GM12878 (cell line): ENCODE data around the gene AKAP13. TPM values are rescaled to one million over a fixed set of nuclear protein-coding genes. Genes with fewer than 3 reads are reported as not detected.

Experiments
- ATAC-seq: fragments of 200-7000 bp; cut with Tn5 transposase; 3 replicates; pipeline ENCODE4 v1.9.1; 2020; ENCODE audit warnings: mild to moderate bottlenecking, moderate library complexity
- BruUV-seq: library from RNA; stranded (reverse); fragments of 400-500 nt; replicated peaks from 2 replicates; lab custom pipeline; 2021; lab: Mats Ljungman, UMichigan
- CTCF ChIA-PET: fragments of 300-600 bp; sonication (Branson Sonifier 250); formaldehyde crosslinking; extraction: SDS; loops from one replicate; lab custom pipeline; 2021; ENCODE audit warnings: inconsistent platforms; lab: Yijun Ruan, JAX
- POLR2A ChIA-PET: fragments of 350-600 bp; formaldehyde crosslinking; extraction: SDS; loops from one replicate; lab custom pipeline; 2021; ENCODE audit warnings: inconsistent platforms; lab: Charles Lee
- RAD21 ChIA-PET: fragments of 300-600 bp; sonication (Branson Sonifier 250); formaldehyde crosslinking; loops from one replicate; lab custom pipeline; 2023; ENCODE audit warnings: antibody characterized with exemption; ENCODE audit not compliant: unreplicated experiment; lab: Charles Lee
- SMC1A ChIA-PET: fragments of 300-600 bp; sonication (Branson Sonifier 250); formaldehyde crosslinking; loops from one replicate; lab custom pipeline; 2023; ENCODE audit not compliant: unreplicated experiment, uncharacterized antibody; lab: Charles Lee
- DNase-seq: peaks from one replicate; pipeline ENCODE4 v3.0.0-alpha.2; 2011; ENCODE audit warnings: low read depth, low spot score
- FAIRE-seq: peaks from 3 replicates; lab custom pipeline; 2011; peaks lifted over from hg19 to GRCh38; lab: Jason Lieb, UNC
- H2AFZ ChIP-seq: 2 replicates; pipeline ENCODE4 v1.6.0; 2011; ENCODE audit warnings: low read depth, low read length, control low read depth; ENCODE audit not compliant: control insufficient read depth
- H3K27ac ChIP-seq: 2 replicates; pipeline ENCODE4 v1.5.1; 2011; ENCODE audit warnings: control low read depth; ENCODE audit not compliant: control insufficient read depth, insufficient read depth
- H3K27me3 ChIP-seq, 2 experiments: replicated peaks in 1 of 2; 2 replicates each; pipeline versions ENCODE4 v1.6.0 to v1.6.1; 2011; ENCODE audit warnings: low read length in 1 of 2; ENCODE audit not compliant: control insufficient read depth in 2 of 2, insufficient read depth in 2 of 2
- H3K36me3 ChIP-seq, 2 experiments: 2 replicates each; pipeline ENCODE4 v1.5.1; 2011; ENCODE audit warnings: low read length in 1 of 2; ENCODE audit not compliant: control insufficient read depth in 2 of 2, insufficient read depth in 2 of 2
- H3K4me1 ChIP-seq: 2 replicates; pipeline ENCODE4 v1.6.1; 2011; ENCODE audit warnings: mild to moderate bottlenecking, low read length, moderate library complexity, mixed read lengths; ENCODE audit not compliant: control insufficient read depth, insufficient read depth
- H3K4me2 ChIP-seq: 2 replicates; pipeline ENCODE4 v1.6.0; 2011; ENCODE audit warnings: control low read depth; ENCODE audit not compliant: control insufficient read depth, insufficient read depth
- H3K4me3 ChIP-seq: fragments of 200-600 bp; sonication (generic); 2 replicates; pipeline ENCODE4 v1.5.1; 2016
- H3K79me2 ChIP-seq: 2 replicates; pipeline ENCODE4 v1.6.0; 2011; ENCODE audit warnings: low read length; ENCODE audit not compliant: control insufficient read depth, insufficient read depth
- H3K9ac ChIP-seq: 2 replicates; pipeline ENCODE4 v1.8.0; 2011; ENCODE audit warnings: low read length, control low read depth, mixed read lengths; ENCODE audit not compliant: control insufficient read depth, insufficient read depth
- H3K9me3 ChIP-seq: replicated peaks from 3 replicates; pipeline ENCODE4 v1.5.1; 2011; ENCODE audit warnings: mild to moderate bottlenecking, low read length; ENCODE audit not compliant: control insufficient read depth, insufficient read depth
- H4K20me1 ChIP-seq: 2 replicates; pipeline ENCODE4 v1.6.0; 2011; ENCODE audit not compliant: control insufficient read depth, insufficient read depth
- CHD1 ChIP-seq: IDR thresholded peaks from 2 replicates; pipeline ENCODE4 v1.6.1; 2012; ENCODE audit warnings: low read depth, low read length, improper control_type of control experiment
- DPF2 ChIP-seq: fragments of 450-650 bp; IDR thresholded peaks from 2 replicates; pipeline ENCODE4 v1.6.1; 2017; ENCODE audit warnings: mild to moderate bottlenecking
- FOXK2 ChIP-seq: fragments of 450-650 bp; IDR thresholded peaks from 2 replicates; pipeline ENCODE4 v1.6.1; 2017; ENCODE audit warnings: mild to moderate bottlenecking, moderate library complexity
- HCFC1 ChIP-seq: fragments of 150-350 bp; IDR thresholded peaks from 2 replicates; pipeline ENCODE4 v1.6.1; 2014; ENCODE audit warnings: low read length
- HSF1 ChIP-seq: fragments of 150-350 bp; IDR thresholded peaks from 2 replicates; pipeline ENCODE4 v1.6.1; 2014; ENCODE audit warnings: mild to moderate bottlenecking, low read depth, low read length
- JUNB ChIP-seq: IDR thresholded peaks from 2 replicates; pipeline ENCODE4 v1.6.1; 2016; ENCODE audit warnings: antibody characterized with exemption, mild to moderate bottlenecking
- NR2C2 ChIP-seq: IDR thresholded peaks from 2 replicates; pipeline ENCODE4 v1.6.1; 2011; ENCODE audit warnings: borderline replicate concordance, low read depth; ENCODE audit not compliant: control insufficient read depth, insufficient read length
- ZBTB4 ChIP-seq: fragments of 450-650 bp; formaldehyde crosslinking; IDR thresholded peaks from 2 replicates; pipeline ENCODE4 v1.4.0; 2022; ENCODE audit warnings: mild to moderate bottlenecking, moderate library complexity
- ZNF217 ChIP-seq: fragments of 450-650 bp; IDR thresholded peaks from 2 replicates; pipeline ENCODE4 v1.6.1; 2017; ENCODE audit warnings: antibody characterized with exemption, mild to moderate bottlenecking
- ZNF24 ChIP-seq: fragments of 450-650 bp; IDR thresholded peaks from 2 replicates; pipeline ENCODE4 v1.6.1; 2017; ENCODE audit warnings: antibody characterized with exemption, mild to moderate bottlenecking
- WGBS: methylation state at CpG from one replicate; pipeline ENCODE4 v1.1.6; 2016; ENCODE audit warnings: low lambda C conversion rate; ENCODE audit not compliant: insufficient replicate concordance, insufficient coverage; ENCODE audit errors: missing lambda C conversion rate; 5-methylcytosine and 5-hydroxymethylcytosine counted together
- in situ Hi-C: fragments of 300-500 bp; cut with MboI; formaldehyde crosslinking; loops from 9 replicates; pipeline ENCODE4 v1.14.3; 2018; ENCODE audit warnings: mixed read lengths
- intact Hi-C: fragments of 100-400 bp; cut with micrococcal nuclease; formaldehyde crosslinking; loops from one replicate; pipeline ENCODE4 v1.14.2; 2022; ENCODE audit not compliant: unreplicated experiment
- polyA plus RNA-seq, 11 experiments: library from polyadenylated mRNA; depleted of rRNA in 4 of 11; unstranded in 6 of 11; stranded (reverse) in 5 of 11; fragments of >200 nt; fragmentation: Nextera tagmentation in 4 of 11; fragmentation: Illumina TruSeq in 1 of 11; extraction: Ambion mirVana in 4 of 11; extraction: Trizol in 1 of 11; gene quantifications; 1 replicate in 1 of 11; 2 replicates in 10 of 11; pipeline versions ENCODE4 v1.2.1 to v1.2.3, GENCODE V29; 2011 to 2016; ENCODE audit warnings: inconsistent platforms in 2 of 11, missing spikeins in 2 of 11, low read depth in 1 of 11
- total RNA-seq, 4 experiments: library from RNA; depleted of rRNA in 3 of 4; stranded (reverse); fragments of >200 nt in 3 of 4; fragmentation: Illumina TruSeq in 1 of 4; extraction: Trizol in 1 of 4; gene quantifications; 2 replicates each; pipeline versions ENCODE4 v1.2.1 to v1.2.3, GENCODE V29; 2013 to 2021
- TF ChIP-seq, protein P1 (sequence below): IDR thresholded peaks from 2 replicates; pipeline ENCODE4 v1.6.1; 2012; ENCODE audit warnings: low read length, inconsistent platforms
- TF ChIP-seq, protein P2 (sequence below): fragments of 450-650 bp; IDR thresholded peaks from 2 replicates; pipeline ENCODE4 v1.6.1; 2017; ENCODE audit warnings: mild to moderate bottlenecking, moderate library complexity

Gene AKAP13
- total and polyA plus RNA-seq, 10 of the 15 experiments (the other 5 are each of a cell fraction or from before 2014, with no cell fraction given) = 14.4 to 74.9 (median 55.1) TPM

GRCh38 chr15:85515212-85515611 lies 134.8 kb downstream of the AKAP13 start (continued):
- TF ChIP-seq HSF1 (no peak), DPF2 (no peak), JUNB (no peak), ZNF217 (no peak), ZNF24 (no peak)
- TF ChIP-seq, all 136 proteins: peak for 0

DNA sequence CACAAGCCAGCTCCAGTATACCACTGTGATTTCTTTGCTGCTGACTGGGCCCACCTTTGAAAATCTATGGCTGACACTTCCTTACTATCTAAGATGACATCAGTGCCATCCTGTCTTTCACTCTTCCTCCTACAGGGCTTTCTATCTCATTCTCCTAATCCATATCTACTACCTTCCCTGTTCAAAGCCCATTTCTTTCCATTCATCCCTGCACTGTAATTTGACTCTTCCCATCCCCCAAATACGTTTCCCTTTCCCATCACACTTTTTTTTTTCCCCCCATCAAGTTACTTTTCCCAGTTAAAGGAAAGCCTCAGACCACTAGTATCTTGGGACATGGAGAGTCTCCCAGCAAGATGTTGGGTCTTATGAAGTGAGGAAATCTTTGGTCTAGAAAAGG lies 136.7 kb downstream of the AKAP13 start:
- in situ Hi-C loops (no loop called here), intact Hi-C loops (no loop called here)
- SMC1A ChIA-PET = no interaction called here
- no peaks in the 10 kb centered on the region for H3K9me3 ChIP-seq
- no peaks in the 10 kb centered on the region for H3K27me3 ChIP-seq
- no TSS peak for BruUV-seq
- POLR2A ChIA-PET = no interaction called here
- no peaks in the 10 kb centered on the region; a peak in 1 of 4 replicates for H3K36me3 ChIP-seq
- H3K4me3 ChIP-seq = no peak overlapping the region
- FAIRE-seq (no peak), ATAC-seq (no peak), DNase-seq (no peak)
- H4K20me1 ChIP-seq = no peaks in the 10 kb centered on the region; the same call in 1 of the 2 replicates
- WGBS = 100% methylated on average over 1 of the region's 1 CpG
- RAD21 ChIA-PET = no interaction called here
- no peaks in the 10 kb centered on the region for H3K4me1 ChIP-seq
- H2AFZ ChIP-seq = no peak overlapping the region
- CTCF ChIA-PET = no interaction called here
- peaks cover 3% of the 10 kb centered on the region; the same call in 1 of the 2 replicates for H3K79me2 ChIP-seq
- no peak overlapping the region for H3K27ac ChIP-seq
- no peak for TF ChIP-seq ZBTB4 (CRISPR knock-in tag)
- TF ChIP-seq, protein P1, sequence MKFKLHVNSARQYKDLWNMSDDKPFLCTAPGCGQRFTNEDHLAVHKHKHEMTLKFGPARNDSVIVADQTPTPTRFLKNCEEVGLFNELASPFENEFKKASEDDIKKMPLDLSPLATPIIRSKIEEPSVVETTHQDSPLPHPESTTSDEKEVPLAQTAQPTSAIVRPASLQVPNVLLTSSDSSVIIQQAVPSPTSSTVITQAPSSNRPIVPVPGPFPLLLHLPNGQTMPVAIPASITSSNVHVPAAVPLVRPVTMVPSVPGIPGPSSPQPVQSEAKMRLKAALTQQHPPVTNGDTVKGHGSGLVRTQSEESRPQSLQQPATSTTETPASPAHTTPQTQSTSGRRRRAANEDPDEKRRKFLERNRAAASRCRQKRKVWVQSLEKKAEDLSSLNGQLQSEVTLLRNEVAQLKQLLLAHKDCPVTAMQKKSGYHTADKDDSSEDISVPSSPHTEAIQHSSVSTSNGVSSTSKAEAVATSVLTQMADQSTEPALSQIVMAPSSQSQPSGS = no peak
- no peak for TF ChIP-seq FOXK2
- TF ChIP-seq HCFC1 = no peak
- no peak for TF ChIP-seq CHD1
- no peak for TF ChIP-seq NR2C2
- TF ChIP-seq, protein P2, sequence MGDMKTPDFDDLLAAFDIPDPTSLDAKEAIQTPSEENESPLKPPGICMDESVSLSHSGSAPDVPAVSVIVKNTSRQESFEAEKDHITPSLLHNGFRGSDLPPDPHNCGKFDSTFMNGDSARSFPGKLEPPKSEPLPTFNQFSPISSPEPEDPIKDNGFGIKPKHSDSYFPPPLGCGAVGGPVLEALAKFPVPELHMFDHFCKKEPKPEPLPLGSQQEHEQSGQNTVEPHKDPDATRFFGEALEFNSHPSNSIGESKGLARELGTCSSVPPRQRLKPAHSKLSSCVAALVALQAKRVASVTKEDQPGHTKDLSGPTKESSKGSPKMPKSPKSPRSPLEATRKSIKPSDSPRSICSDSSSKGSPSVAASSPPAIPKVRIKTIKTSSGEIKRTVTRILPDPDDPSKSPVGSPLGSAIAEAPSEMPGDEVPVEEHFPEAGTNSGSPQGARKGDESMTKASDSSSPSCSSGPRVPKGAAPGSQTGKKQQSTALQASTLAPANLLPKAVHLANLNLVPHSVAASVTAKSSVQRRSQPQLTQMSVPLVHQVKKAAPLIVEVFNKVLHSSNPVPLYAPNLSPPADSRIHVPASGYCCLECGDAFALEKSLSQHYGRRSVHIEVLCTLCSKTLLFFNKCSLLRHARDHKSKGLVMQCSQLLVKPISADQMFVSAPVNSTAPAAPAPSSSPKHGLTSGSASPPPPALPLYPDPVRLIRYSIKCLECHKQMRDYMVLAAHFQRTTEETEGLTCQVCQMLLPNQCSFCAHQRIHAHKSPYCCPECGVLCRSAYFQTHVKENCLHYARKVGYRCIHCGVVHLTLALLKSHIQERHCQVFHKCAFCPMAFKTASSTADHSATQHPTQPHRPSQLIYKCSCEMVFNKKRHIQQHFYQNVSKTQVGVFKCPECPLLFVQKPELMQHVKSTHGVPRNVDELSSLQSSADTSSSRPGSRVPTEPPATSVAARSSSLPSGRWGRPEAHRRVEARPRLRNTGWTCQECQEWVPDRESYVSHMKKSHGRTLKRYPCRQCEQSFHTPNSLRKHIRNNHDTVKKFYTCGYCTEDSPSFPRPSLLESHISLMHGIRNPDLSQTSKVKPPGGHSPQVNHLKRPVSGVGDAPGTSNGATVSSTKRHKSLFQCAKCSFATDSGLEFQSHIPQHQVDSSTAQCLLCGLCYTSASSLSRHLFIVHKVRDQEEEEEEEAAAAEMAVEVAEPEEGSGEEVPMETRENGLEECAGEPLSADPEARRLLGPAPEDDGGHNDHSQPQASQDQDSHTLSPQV = no peak
- H3K4me2 ChIP-seq = no peak overlapping the region
- H3K9ac ChIP-seq = no peak overlapping the region
